GM21447 (cell line): Measurements from ENCODE around the gene IPO4.
A peak's percentile ranks its signal among the peaks of the same experiment; 100 is the strongest.
"Not testable (repeated sequence)": the region's sequence is repeated elsewhere in the genome, so short reads cannot be mapped to it uniquely, and the experiment has no call there.

Experiments used
- ATAC-seq: cut with Tn5 transposase; IDR thresholded peaks from one replicate; pipeline ENCODE4 v1.9.1; 2021; ENCODE audit not compliant: unreplicated experiment

IPO4 gene

GRCh38 chr14:24219080-24219479, 30.5 kb upstream of the IPO4 start:
- ATAC-seq = no peak

GRCh38 chr14:24216876-24217275, 28.3 kb upstream of the IPO4 start:
- ATAC-seq = not testable (repeated sequence)

GRCh38 chr14:24216345-24216699, 27.7 kb upstream of the IPO4 start:
- no peak for ATAC-seq

GRCh38 chr14:24215495-24216344, 27.1 kb upstream of the IPO4 start, which contains the start of gene MDP1:
TSS of gene MDP1 (minus strand) at chr14:24216066. CDS start at chr14:24215955, 111 bp downstream.
- ATAC-seq = peak; percentile 63

GRCh38 chr14:24213866-24214662, 25.4 kb upstream of the IPO4 start:
- ATAC-seq = no peak

- peak; percentile 73 for ATAC-seq
Observed at GRCh38 chr14:24212924-24213865, 24.6 kb upstream of the IPO4 start, which contains the start of gene CHMP4A. TSS of gene CHMP4A (minus strand) at chr14:24213488. CDS start at chr14:24213439, 49 bp downstream.

GRCh38 chr14:24211311-24211710, 22.7 kb upstream of the IPO4 start:
- ATAC-seq = no peak

GRCh38 chr14:24207625-24208024, 19.0 kb upstream of the IPO4 start:
- ATAC-seq = no peak

GRCh38 chr14:24207104-24207551, 18.5 kb upstream of the IPO4 start:
- no peak for ATAC-seq

GRCh38 chr14:24206260-24207103, 17.9 kb upstream of the IPO4 start:
- no peak for ATAC-seq

- no peak for ATAC-seq
Observed at GRCh38 chr14:24204163-24205146, 15.8 kb upstream of the IPO4 start.

GRCh38 chr14:24203249-24203886, 14.8 kb upstream of the IPO4 start:
- not testable (repeated sequence) for ATAC-seq

GRCh38 chr14:24202538-24202937, 13.9 kb upstream of the IPO4 start:
- not testable (repeated sequence) for ATAC-seq

GRCh38 chr14:24198814-24199524, 10.4 kb upstream of the IPO4 start:
- ATAC-seq = no peak

GRCh38 chr14:24197056-24197450, 8.4 kb upstream of the IPO4 start:
- ATAC-seq = no peak

- ATAC-seq = peak; percentile 35
Observed at GRCh38 chr14:24196071-24197055, 7.7 kb upstream of the IPO4 start.
